ENCODE data around the gene MRGPRD.

DNA sequence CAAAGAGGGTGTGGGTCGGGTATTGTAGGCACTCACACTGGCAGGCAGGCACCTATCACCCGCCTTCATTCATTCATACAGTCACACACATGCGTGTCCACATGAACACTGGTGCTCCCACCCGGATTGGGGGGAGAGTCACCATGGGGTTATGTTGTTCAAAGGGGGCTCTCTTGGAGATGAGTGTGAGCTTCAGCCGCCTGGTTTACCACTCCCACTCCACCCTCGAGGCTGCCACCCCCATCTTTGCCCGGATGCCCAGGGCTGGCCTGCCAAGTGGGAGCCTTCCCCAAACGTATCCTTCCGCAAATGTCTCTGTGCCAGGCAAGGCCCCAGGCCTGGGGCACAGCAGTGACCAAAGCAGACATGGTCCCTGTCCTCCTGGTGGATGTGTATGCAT is 22.6 kb downstream of the MRGPRD start:
- TF ChIP-seq, protein P1, sequence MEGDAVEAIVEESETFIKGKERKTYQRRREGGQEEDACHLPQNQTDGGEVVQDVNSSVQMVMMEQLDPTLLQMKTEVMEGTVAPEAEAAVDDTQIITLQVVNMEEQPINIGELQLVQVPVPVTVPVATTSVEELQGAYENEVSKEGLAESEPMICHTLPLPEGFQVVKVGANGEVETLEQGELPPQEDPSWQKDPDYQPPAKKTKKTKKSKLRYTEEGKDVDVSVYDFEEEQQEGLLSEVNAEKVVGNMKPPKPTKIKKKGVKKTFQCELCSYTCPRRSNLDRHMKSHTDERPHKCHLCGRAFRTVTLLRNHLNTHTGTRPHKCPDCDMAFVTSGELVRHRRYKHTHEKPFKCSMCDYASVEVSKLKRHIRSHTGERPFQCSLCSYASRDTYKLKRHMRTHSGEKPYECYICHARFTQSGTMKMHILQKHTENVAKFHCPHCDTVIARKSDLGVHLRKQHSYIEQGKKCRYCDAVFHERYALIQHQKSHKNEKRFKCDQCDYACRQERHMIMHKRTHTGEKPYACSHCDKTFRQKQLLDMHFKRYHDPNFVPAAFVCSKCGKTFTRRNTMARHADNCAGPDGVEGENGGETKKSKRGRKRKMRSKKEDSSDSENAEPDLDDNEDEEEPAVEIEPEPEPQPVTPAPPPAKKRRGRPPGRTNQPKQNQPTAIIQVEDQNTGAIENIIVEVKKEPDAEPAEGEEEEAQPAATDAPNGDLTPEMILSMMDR (conservative IDR thresholded peaks at IDR 0.05), result no peak
- TF ChIP-seq EZH2 (IDR thresholded peaks at IDR 0.05; ENCODE audit: low read depth), result no peak

Measured in PC-9 (cell line).